ENCODE measurements around the gene EEF1AKMT4. TPM values are rescaled to one million over a fixed set of nuclear protein-coding genes. Genes with fewer than 3 reads are reported as not detected.

EEF1AKMT4 gene
- total RNA-seq, 1 experiment from 2014 or later = 10.7 TPM

- ChIA-PET CTCF (interaction anchor here (1.4 kb wide), 1 partner anchor 13 kb away, joined by 7 read pairs; no protein-coding TSS in a partner anchor), POLR2A (no interaction called here)
- TF ChIP-seq REST (IDR thresholded peaks at IDR 0.05; ENCODE audit: insufficient read depth in 1 of 2, low read depth in 2 of 2, low read length in 1 of 2) = peak; percentile 95 to 98
- no peak for TF ChIP-seq CTCF (IDR thresholded peaks at IDR 0.05)
- DNase-seq (ENCODE audit: low read depth, low spot score) (no peak), ATAC-seq (0 out of 2 replicates have a peak, but pooled peaks have one; percentile 7)
- H3K36me3 ChIP-seq (ENCODE audit: control insufficient read depth, insufficient read depth, low read length) = peaks cover 2% of the 10 kb centered on the region; the same call in 1 of the 2 replicates
- H3K4me3 ChIP-seq (ENCODE audit: low read depth in 2 of 2, low read length in 2 of 2) = no peak overlapping the region
- H3K9me3 ChIP-seq (ENCODE audit: control insufficient read depth, insufficient read depth, low read depth, low read length) = no peaks in the 10 kb centered on the region
- no peaks in the 10 kb centered on the region for H3K27me3 ChIP-seq (ENCODE audit: control insufficient read depth, insufficient read depth, low read length)
- intact Hi-C loops (cut with micrococcal nuclease; ENCODE audit: unreplicated experiment) = loop anchor here (5.0 kb wide), 1 partner anchor 93 kb away; no protein-coding TSS in a partner anchor
- in situ Hi-C loops (cut with HindIII; ENCODE audit: low pct_unique_long_range_greater_than_20kb, low sequenced_read_pairs) = no loop called here
- no TSS peak for BruUV-seq (replicated peaks)
- no peak overlapping the region for H3K27ac ChIP-seq (ENCODE audit: low read length)
- H3K4me1 ChIP-seq (ENCODE audit: control insufficient read depth, insufficient read depth, low read length) = peaks cover 6% of the 10 kb centered on the region
Measured at GRCh38 chr3:184240384-184241140, 8.9 kb upstream of the EEF1AKMT4 start.

GRCh38 chr3:184241141-184241446 lies 8.4 kb upstream of the EEF1AKMT4 start:
- DNase-seq (ENCODE audit: low read depth, low spot score) (no peak), ATAC-seq (peak; percentile 29)
- intact Hi-C loops (cut with micrococcal nuclease; ENCODE audit: unreplicated experiment) (loop anchor here (5.0 kb wide), 1 partner anchor 94 kb away; no protein-coding TSS in a partner anchor), in situ Hi-C loops (cut with HindIII; ENCODE audit: low pct_unique_long_range_greater_than_20kb, low sequenced_read_pairs) (no loop called here)
- no peaks in the 10 kb centered on the region for H3K9me3 ChIP-seq (ENCODE audit: control insufficient read depth, insufficient read depth, low read depth, low read length)
- H3K4me1 ChIP-seq (ENCODE audit: control insufficient read depth, insufficient read depth, low read length) = peaks cover 6% of the 10 kb centered on the region
- POLR2A ChIA-PET = no interaction called here
- no peak overlapping the region for H3K4me3 ChIP-seq (ENCODE audit: low read depth in 2 of 2, low read length in 2 of 2)
- CTCF ChIA-PET = interaction anchor here (1.4 kb wide), 1 partner anchor 14 kb away, joined by 7 read pairs; no protein-coding TSS in a partner anchor
- no peak for TF ChIP-seq CTCF (IDR thresholded peaks at IDR 0.05)
- TF ChIP-seq REST (IDR thresholded peaks at IDR 0.05; ENCODE audit: insufficient read depth in 1 of 2, low read depth in 2 of 2, low read length in 1 of 2) = 0 out of 4 replicates have a peak, but pooled peaks of 1 of the 2 experiments have one; percentile 27
- H3K27me3 ChIP-seq (ENCODE audit: control insufficient read depth, insufficient read depth, low read length) = no peaks in the 10 kb centered on the region
- no TSS peak for BruUV-seq (replicated peaks)
- H3K36me3 ChIP-seq (ENCODE audit: control insufficient read depth, insufficient read depth, low read length) = peaks cover 2% of the 10 kb centered on the region; the same call in 1 of the 2 replicates
- no peak overlapping the region for H3K27ac ChIP-seq (ENCODE audit: low read length)
